ENCODE results near the gene MANEAL. TPM values are rescaled to one million over a fixed set of nuclear protein-coding genes. Genes with fewer than 3 reads are reported as not detected.

Gene MANEAL
- polyA plus RNA-seq, 3 donors: 0.24 to 0.56 TPM; not detected in 1

DNA sequence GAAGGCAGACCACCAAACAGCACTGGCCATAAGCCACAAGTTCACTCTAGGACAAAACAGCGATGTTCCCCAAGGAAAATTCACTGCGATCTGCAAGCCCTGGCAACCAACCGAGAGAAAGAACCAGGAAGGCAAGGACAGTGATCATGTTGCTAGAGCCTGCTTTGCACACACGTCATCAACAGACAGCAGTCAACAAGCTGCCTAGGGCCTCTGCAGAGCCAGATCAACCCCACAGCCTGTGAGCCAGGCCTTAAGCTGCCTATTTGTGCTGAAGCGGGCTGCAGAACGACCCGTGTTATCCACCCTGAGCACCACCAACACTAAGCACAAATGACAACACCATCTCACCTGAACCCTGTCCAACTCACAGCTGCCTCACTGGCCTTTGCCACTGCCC, 20.6 kb downstream of the MANEAL start:
- WGBS (ENCODE audit: insufficient coverage): 94% methylated on average over 7 of the region's 7 CpGs
- peak overlapping the region in 2 of 7 donors; percentile 35 to 50 for H3K27ac Mint-ChIP-seq
- H3K4me2 ChIP-seq (replicated peaks; ENCODE audit: extremely low read depth, low read length, poor library complexity, severe bottlenecking): no peak overlapping the region
- peaks cover 78% of the 10 kb centered on the region for H4K20me1 ChIP-seq (ENCODE audit: insufficient read depth, low read length)
- peaks cover 47 to 74% of the 10 kb centered on the region in 2 donors for H3K36me3 ChIP-seq (replicated peaks in 1 of 2; ENCODE audit: control insufficient read depth in 1 of 2, insufficient read depth in 2 of 2, low read length in 2 of 2)
- H3K27ac ChIP-seq (ENCODE audit: low read depth in 1 of 2, low read length in 2 of 2): peak overlapping the region in 1 of 2 donors; percentile 59
- intact Hi-C loops (cut with micrococcal nuclease): loop anchor here in 1 of 2 donors (10.0 kb wide), 1 partner anchor 191 kb away; the partner anchor contains the start of gene FHL3
- peaks cover 2 to 41% of the 10 kb centered on the region in 2 donors for H3K4me1 ChIP-seq (ENCODE audit: control insufficient read depth in 1 of 2, insufficient read depth in 2 of 2, low read length in 2 of 2)
- H3K27me3 ChIP-seq (ENCODE audit: control insufficient read depth in 2 of 2, insufficient read depth in 2 of 2, low read length in 2 of 2): no peaks in the 10 kb centered on the region
- no peak overlapping the region for H2AFZ ChIP-seq (ENCODE audit: insufficient read depth, low read depth, low read length, poor library complexity, severe bottlenecking)
- TF ChIP-seq CTCF (IDR thresholded peaks at IDR 0.05): no peak
- H3K4me3 Mint-ChIP-seq: no peak overlapping the region
- H3K4me3 ChIP-seq (replicated peaks in 1 of 3; ENCODE audit: low read depth in 2 of 3, low read length in 3 of 3): no peak overlapping the region
- DNase-seq: no peak
- H3K9me3 ChIP-seq (replicated peaks in 1 of 2; ENCODE audit: control insufficient read depth in 1 of 2, insufficient read depth in 1 of 2, low read length in 2 of 2): no peaks in the 10 kb centered on the region
- peaks cover 68 to 84% of the 10 kb centered on the region in 2 donors for H3K36me3 Mint-ChIP-seq
- no peak overlapping the region for H3K9ac ChIP-seq (ENCODE audit: insufficient read depth, low read length, poor library complexity, severe bottlenecking)
- H3K27me3 Mint-ChIP-seq (ENCODE audit: low read depth in 3 of 3): no peaks in the 10 kb centered on the region
- H3K79me2 ChIP-seq (ENCODE audit: insufficient read depth, low read length): peaks cover 78% of the 10 kb centered on the region
- H3K9me3 Mint-ChIP-seq: no peaks in the 10 kb centered on the region
- peaks cover 38% of the 10 kb centered on the region for H3K4me1 Mint-ChIP-seq

GRCh38 chr1:37817481-37817880, 23.8 kb downstream of the MANEAL start:
- 88% methylated on average over 2 of the region's 2 CpGs for WGBS (ENCODE audit: insufficient coverage)
- H3K27me3 ChIP-seq (ENCODE audit: control insufficient read depth in 2 of 2, insufficient read depth in 2 of 2, low read length in 2 of 2): no peaks in the 10 kb centered on the region
- H3K79me2 ChIP-seq (ENCODE audit: insufficient read depth, low read length): peaks cover 70% of the 10 kb centered on the region
- no peak for TF ChIP-seq CTCF (IDR thresholded peaks at IDR 0.05)
- H3K4me1 Mint-ChIP-seq: peaks cover 28% of the 10 kb centered on the region
- peaks cover 75 to 93% of the 10 kb centered on the region in 2 donors for H3K36me3 ChIP-seq (replicated peaks in 1 of 2; ENCODE audit: control insufficient read depth in 1 of 2, insufficient read depth in 2 of 2, low read length in 2 of 2)
- no peak overlapping the region for H3K9ac ChIP-seq (ENCODE audit: insufficient read depth, low read length, poor library complexity, severe bottlenecking)
- no peaks in the 10 kb centered on the region for H3K9me3 ChIP-seq (replicated peaks in 1 of 2; ENCODE audit: control insufficient read depth in 1 of 2, insufficient read depth in 1 of 2, low read length in 2 of 2)
- intact Hi-C loops (cut with micrococcal nuclease): loop anchor here in 1 of 2 donors (10.0 kb wide), 1 partner anchor 187 kb away; the partner anchor contains the start of gene FHL3
- no peak overlapping the region for H2AFZ ChIP-seq (ENCODE audit: insufficient read depth, low read depth, low read length, poor library complexity, severe bottlenecking)
- peaks cover 6 to 29% of the 10 kb centered on the region in 2 donors for H3K4me1 ChIP-seq (ENCODE audit: control insufficient read depth in 1 of 2, insufficient read depth in 2 of 2, low read length in 2 of 2)
- H3K27me3 Mint-ChIP-seq (ENCODE audit: low read depth in 3 of 3): peaks cover 0 to 1% (median 0%) of the 10 kb centered on the region in 3 donors
- H3K4me2 ChIP-seq (replicated peaks; ENCODE audit: extremely low read depth, low read length, poor library complexity, severe bottlenecking): no peak overlapping the region
- peaks cover 77 to 95% of the 10 kb centered on the region in 2 donors for H3K36me3 Mint-ChIP-seq
- no peaks in the 10 kb centered on the region for H3K9me3 Mint-ChIP-seq
- peak overlapping the region in 1 of 2 donors; percentile 51 for H3K27ac ChIP-seq (ENCODE audit: low read depth in 1 of 2, low read length in 2 of 2)
- no peak for DNase-seq
- peak overlapping the region in 3 of 7 donors; percentile 28 to 57 (median 30) for H3K27ac Mint-ChIP-seq
- no peak overlapping the region for H3K4me3 Mint-ChIP-seq
- H4K20me1 ChIP-seq (ENCODE audit: insufficient read depth, low read length): peaks cover 56% of the 10 kb centered on the region
- no peak overlapping the region for H3K4me3 ChIP-seq (replicated peaks in 1 of 3; ENCODE audit: low read depth in 2 of 3, low read length in 3 of 3)
